ENCODE results near the gene RETREG1.

Gene RETREG1

GRCh38 chr5:16521521-16522483 is 95.0 kb downstream of the RETREG1 start:
- no peak for DNase-seq

GRCh38 chr5:16520841-16521240 is 96.0 kb downstream of the RETREG1 start:
- DNase-seq, result no peak

DNA sequence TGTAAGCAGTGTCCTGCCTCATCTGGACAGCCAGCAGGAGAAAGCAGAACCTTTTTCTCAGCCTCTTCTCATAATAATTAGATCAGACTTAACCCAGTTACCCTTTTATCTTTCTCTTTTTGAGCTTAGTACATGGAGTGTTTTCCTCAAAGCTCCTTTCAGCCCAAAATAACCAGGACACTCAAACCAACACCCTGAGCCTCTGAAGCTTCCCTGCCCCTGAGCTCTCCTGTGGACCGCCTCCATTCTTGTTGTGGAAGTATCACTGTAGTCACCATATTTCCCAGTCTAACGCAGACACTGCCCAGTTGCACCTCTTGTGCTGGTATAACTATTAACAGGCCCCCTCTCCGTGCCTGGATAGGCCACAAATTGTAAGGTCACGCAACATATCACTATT is 97.4 kb downstream of the RETREG1 start:
- DNase-seq, result no peak

DNA sequence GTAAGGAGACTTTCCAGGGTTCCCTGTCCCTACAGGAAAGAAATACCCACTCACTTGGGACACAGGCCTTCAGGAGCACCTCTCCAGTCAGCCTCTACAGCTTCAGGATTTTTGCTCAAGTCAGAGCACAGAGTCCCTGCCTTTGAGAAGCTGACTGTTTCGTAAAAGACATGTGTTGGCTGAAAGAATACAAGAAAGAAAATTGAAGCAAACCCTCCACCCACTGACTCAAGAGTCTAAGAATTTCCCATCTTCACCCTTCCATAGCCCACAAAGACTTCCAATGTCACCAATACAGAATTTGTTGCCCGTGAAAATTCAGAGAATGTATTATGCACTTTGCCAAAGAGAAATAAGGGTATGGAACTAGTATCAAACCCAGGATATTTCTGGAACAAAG is 98.2 kb downstream of the RETREG1 start:
- DNase-seq, result no peak

GRCh38 chr5:16515532-16515931 is 101.3 kb downstream of the RETREG1 start:
- no peak for DNase-seq

DNA sequence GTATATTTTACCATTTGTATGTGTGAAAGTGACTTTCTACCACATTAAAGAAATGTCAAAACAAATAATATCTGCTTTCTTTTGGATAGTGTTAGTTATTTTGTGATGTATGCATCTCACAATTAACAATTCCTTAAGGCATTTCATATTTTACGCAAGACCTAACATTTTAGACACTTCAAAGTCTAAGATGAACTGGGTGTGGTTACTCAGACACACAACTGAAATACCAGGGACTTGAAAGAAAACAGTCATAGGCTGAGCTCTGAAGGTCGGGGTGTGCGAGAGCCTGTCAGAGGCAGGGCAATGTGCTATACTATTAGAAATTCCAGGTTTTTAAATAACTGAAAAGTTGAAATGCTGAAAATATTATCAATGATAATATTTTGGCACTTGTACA is 106.7 kb downstream of the RETREG1 start:
- DNase-seq, result no peak

DNA sequence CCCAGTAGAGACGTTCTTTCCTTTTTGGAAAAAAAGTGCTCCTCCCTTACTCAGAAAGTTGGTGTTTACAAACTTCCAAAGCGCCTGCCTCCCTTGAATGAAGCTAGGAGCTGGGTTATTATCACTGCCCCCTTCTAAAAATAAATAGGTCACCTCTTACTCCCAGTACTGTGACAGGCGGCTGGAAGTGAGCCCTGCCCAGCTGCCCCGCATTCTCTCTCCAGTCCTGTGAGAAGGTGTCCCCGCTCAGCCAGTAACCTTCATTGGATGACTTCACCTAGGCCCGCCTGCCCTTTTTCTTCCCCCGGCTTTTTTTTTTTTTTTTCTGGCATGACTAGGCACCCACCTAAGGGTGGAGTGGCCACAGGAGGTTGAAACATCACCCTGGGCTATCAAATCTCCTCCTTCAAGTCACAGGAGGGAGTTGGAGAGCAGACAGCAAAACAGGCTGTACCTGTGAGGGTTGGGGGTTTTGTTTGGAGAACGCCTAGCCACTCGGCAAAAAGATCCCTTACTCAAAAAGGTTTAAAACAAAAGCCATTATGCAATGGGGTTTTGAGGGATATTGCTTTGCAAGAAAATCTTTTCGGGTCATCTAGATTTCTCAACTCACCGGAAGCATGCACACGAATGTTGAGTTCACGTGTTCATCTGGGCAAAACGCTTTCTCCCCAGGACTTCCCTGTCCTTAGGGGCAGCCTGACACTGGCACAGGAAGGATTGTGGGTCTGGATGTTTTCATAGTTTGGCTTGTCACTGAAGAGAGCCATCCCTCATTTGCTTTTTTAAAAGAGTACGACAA is 107.9 kb downstream of the RETREG1 start:
- no peak for DNase-seq

GRCh38 chr5:16507716-16508115 is 109.1 kb downstream of the RETREG1 start:
- DNase-seq, result no peak

DNA sequence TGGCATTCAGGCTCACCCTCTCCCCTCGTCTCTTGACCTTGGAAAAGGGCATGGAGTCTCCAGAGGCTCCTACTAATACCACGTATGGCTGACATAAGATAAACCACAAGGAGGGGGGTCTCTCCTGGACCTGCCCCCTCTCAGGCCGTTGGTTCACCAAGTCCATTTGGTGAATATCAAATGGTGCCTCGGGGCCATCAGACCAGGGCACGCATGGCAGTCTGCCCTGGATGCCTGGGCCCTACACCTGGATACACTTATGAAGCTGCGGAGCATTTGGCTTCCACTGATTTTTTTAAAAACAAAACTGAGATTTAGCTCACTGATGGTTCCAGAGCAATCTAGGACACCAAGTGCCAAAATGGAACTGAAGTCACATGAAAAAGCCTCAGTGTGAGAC is 110.9 kb downstream of the RETREG1 start:
- DNase-seq, result no peak

- no peak for DNase-seq
Observed at GRCh38 chr5:16505140-16505891, 111.5 kb downstream of the RETREG1 start.

GRCh38 chr5:16504571-16504970 is 112.2 kb downstream of the RETREG1 start:
- no peak for DNase-seq

DNA sequence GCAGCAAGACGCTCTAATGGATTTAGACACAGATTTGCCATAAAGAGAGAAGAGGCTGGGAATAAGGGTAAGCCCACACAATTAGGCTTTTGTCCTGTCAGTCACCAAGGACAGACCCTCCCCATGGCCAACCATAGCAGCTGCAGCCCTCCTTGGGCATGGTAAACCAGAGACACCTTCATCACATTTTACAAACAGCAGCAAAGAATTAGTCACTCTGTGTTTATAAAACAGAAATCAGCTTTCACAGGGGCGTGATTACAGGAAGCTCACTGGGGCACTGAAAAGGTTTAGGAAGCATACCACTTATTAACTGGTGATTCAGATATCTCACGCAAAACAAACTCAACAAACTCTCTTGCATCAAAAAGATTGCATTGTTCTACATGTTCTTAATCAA is 113.9 kb downstream of the RETREG1 start:
- no peak for DNase-seq

DNA sequence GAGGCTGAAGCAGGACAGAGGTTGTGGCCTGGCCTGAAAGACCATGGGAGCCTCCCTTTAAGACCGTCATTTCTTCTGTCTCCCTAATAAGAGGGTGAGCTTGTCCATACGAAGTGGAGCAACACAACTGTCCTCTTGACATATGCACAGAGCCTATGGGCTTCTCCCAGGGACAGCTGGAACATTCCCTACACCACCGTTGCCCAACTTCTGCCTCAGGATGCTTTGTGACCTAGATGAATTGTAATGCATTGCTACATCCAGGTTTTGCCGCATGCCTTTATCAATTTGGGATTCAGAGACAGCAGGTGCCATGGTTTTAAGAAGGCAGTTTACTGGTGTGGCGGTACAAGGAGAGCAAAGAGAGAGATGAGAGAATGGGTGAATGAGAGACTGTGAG is 116.8 kb downstream of the RETREG1 start:
- no peak for DNase-seq

DNA sequence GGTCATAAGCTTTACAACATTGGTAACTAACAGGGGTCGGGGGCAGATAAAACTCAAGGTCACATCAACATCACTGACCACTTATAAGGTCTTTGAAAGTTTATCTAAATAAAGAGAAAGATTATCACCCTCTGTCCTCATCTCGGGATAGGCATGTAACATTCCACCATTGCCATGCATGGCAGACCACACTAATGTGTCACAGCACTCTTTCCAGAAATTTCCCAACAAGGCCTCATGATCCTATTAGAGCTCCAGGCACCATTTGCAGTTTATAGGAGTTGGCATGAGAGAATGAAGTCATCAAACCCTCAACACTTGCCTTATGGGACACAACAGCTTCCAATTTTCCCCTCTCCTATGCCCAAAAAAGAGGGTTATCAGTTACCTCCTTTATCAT is 119.3 kb downstream of the RETREG1 start:
- DNase-seq, result no peak

DNA sequence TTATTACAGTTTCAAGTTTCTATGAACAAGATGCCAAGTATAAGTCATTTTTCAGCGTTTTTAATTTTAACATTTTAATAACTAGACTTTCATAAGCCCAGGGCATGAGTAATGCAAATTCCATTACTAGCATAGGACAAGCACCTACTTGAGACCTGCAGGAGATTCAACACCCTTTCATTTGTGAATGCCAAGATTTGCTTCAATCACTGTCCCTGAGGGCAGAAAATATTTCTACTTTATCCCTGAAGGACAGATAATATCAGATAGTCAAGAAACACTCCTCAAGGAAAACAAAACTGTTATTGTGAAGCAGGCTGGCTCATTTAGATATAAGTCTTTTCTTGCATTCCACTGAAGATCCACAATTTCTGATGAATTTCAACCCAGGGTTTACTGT is 123.5 kb downstream of the RETREG1 start:
- no peak for DNase-seq

- DNase-seq, result no peak
Observed at GRCh38 chr5:16492398-16493140, 124.2 kb downstream of the RETREG1 start.

DNA sequence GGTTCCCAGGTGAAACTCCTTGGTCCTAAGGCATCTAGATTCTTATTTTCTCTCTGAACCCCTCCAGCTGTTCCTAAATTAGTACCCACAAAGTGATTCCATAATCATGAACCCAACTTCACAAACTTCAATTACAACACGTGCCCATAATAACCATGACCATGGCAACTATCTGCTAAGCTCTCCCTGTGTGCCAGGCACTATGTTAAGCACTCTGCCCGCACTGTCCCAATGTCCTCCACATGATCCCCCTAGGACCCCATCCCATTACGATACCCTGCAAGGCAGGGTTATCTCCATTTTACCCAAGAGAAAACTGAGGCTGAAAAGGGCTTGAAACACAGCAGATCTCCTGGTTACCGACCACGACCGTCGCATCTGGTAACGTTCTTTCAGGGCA is 125.9 kb downstream of the RETREG1 start:
- DNase-seq, result no peak

DNA sequence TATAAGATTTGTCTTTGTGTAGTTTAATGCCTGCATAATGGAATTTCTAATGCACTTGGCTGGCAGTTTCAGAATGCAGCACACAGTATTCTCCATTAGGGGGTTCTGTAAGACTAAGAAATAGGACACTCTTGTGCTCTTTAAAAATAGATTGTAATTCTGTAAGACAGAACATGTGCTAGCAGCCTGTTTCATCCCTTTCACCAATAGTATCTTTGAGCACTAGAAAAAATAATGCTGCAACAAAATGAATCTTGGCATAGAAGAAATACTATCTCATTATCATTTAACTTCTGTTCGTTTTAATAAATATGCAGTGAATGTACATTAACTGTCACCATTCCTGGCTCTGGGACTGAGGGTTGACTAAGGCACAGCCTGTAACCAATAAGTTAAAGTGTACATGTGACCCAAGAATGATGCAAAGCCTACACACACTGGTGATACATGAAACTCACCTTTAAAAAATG is 127.4 kb downstream of the RETREG1 start:
- DNase-seq, result peak; percentile 60

DNA sequence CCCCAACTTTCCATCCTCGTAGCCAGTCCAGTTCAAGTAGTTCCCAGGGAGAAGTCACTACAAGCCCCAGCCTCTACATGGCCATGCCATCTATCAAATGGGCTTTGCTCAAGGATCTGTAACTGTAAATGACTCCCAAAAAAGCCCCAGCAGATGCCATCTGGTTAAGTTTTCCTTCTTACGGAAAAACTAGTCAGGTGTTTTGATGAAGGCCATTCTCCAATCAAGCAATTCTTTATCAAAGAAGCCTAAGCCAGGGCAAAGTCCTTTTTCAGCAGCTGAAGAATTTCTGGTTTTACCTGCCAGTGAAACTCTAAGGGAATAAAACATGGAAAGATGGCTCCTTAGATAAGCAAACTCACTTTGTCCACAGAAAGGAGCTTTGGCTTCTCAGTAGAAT is 129.3 kb downstream of the RETREG1 start:
- no peak for DNase-seq

DNA sequence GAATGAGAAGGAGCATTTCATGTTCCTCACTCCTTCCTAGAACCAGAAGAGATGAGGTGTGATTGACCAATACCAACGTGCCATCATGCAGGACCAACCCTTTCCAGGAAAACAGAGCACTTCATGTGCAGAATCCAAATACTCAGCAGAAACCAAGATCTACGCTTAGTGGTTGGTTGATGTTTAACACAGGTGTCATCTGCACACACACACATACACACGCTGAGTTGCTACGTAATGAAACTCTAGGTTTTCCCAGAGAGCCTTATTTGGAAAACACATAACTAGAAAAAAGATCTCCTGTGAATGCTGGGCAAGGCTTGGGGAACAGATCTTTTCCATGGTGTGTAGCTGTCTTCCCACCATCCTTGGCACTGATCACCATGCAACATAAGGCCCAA is 130.1 kb downstream of the RETREG1 start:
- no peak for DNase-seq

- DNase-seq, result no peak
Observed at GRCh38 chr5:16485656-16486055, 131.1 kb downstream of the RETREG1 start.

DNA sequence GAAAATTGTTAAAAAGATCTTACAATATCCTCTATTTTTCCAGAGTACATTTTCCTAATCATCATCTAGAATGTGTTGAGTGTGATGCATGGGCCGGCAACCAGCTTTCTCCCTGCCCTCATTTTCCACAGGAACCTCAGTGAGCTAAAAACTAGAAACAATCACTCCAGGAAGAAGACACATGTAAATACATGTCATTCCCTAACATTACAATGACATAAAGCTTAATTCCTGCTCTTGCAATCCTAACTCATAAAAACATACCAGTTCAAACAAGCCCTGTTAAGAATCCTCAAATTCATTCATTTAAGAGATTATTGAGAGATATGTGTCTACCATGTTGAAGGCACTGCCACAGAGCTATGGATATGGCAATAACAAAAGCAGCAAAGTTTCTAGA is 132.7 kb downstream of the RETREG1 start:
- DNase-seq, result no peak

Measured in NCI-H1694 (cell line).